ENCODE data around the gene TOM1L1.

DNA sequence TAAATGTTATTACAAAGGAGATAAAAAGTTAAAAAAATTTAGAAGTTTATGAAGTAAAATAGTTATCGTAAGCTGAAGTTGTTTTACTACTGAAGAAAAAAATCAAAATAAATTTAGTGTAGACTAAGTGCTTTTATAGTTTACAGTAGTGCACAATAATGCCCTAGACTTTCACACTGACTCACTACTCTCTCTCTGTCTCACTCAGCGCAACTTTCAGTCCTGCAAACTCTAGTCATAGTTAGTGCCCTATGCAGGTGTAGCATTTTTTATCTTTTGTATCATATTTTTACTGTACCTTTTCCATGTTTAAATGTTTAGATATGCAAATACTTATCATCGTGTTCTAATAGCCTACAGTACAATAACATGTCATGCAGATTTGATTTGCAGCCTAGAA lies 17.7 kb upstream of the TOM1L1 start:
- TF ChIP-seq GLI4 (tag by site-specific recombination; IDR thresholded peaks at IDR 0.05) (no peak), SALL2 (tag by site-specific recombination; IDR thresholded peaks at IDR 0.05; ENCODE audit: borderline replicate concordance) (no peak), ZNF776 (tag by site-specific recombination; IDR thresholded peaks at IDR 0.05; ENCODE audit: borderline replicate concordance) (no peak), ZNF837 (tag by site-specific recombination; IDR thresholded peaks at IDR 0.05) (no peak)
- TF ChIP-seq, protein P1, sequence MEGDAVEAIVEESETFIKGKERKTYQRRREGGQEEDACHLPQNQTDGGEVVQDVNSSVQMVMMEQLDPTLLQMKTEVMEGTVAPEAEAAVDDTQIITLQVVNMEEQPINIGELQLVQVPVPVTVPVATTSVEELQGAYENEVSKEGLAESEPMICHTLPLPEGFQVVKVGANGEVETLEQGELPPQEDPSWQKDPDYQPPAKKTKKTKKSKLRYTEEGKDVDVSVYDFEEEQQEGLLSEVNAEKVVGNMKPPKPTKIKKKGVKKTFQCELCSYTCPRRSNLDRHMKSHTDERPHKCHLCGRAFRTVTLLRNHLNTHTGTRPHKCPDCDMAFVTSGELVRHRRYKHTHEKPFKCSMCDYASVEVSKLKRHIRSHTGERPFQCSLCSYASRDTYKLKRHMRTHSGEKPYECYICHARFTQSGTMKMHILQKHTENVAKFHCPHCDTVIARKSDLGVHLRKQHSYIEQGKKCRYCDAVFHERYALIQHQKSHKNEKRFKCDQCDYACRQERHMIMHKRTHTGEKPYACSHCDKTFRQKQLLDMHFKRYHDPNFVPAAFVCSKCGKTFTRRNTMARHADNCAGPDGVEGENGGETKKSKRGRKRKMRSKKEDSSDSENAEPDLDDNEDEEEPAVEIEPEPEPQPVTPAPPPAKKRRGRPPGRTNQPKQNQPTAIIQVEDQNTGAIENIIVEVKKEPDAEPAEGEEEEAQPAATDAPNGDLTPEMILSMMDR (tag by site-specific recombination; IDR thresholded peaks at IDR 0.05): no peak
- TF ChIP-seq, protein P2, sequence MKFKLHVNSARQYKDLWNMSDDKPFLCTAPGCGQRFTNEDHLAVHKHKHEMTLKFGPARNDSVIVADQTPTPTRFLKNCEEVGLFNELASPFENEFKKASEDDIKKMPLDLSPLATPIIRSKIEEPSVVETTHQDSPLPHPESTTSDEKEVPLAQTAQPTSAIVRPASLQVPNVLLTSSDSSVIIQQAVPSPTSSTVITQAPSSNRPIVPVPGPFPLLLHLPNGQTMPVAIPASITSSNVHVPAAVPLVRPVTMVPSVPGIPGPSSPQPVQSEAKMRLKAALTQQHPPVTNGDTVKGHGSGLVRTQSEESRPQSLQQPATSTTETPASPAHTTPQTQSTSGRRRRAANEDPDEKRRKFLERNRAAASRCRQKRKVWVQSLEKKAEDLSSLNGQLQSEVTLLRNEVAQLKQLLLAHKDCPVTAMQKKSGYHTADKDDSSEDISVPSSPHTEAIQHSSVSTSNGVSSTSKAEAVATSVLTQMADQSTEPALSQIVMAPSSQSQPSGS (tag by site-specific recombination; IDR thresholded peaks at IDR 0.05; ENCODE audit: low read depth): no peak
- TF ChIP-seq, protein P3, sequence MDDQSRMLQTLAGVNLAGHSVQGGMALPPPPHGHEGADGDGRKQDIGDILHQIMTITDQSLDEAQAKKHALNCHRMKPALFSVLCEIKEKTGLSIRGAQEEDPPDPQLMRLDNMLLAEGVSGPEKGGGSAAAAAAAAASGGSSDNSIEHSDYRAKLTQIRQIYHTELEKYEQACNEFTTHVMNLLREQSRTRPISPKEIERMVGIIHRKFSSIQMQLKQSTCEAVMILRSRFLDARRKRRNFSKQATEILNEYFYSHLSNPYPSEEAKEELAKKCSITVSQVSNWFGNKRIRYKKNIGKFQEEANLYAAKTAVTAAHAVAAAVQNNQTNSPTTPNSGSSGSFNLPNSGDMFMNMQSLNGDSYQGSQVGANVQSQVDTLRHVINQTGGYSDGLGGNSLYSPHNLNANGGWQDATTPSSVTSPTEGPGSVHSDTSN (CRISPR knock-in tag; IDR thresholded peaks at IDR 0.05): no peak
